HG02884 (cell line): ENCODE measurements around the gene SLA2.
A peak's percentile ranks its signal among the peaks of the same experiment; 100 is the strongest.
"Not testable (repeated sequence)": the region's sequence is repeated elsewhere in the genome, so short reads cannot be mapped to it uniquely, and the experiment has no call there.

Source experiments
- ATAC-seq: cut with Tn5 transposase; IDR thresholded peaks from one replicate; pipeline ENCODE4 v1.9.1; 2021; ENCODE audit warnings: mild to moderate bottlenecking, moderate library complexity; ENCODE audit not compliant: unreplicated experiment

Gene SLA2

DNA sequence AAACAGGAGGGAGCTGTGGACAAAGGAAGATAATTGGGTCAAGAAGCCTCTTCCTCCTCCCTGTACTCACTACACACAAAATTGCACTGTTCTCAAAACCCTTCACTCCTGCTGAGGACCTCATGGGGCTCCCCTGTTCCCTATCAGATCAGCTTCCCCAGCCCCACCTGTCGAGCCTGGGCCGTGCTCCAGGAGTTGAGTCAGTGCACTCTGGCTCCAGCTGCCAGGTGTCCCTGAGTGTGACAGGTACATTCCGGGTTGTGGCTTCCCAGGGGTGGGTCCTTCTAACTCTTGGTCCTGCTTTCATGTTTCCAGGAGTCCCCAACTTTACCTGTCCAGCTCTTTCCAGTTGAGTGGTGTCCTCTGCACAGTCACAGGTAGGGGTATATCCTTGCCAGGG is 32.0 kb downstream of the SLA2 start:
- no peak for ATAC-seq

DNA sequence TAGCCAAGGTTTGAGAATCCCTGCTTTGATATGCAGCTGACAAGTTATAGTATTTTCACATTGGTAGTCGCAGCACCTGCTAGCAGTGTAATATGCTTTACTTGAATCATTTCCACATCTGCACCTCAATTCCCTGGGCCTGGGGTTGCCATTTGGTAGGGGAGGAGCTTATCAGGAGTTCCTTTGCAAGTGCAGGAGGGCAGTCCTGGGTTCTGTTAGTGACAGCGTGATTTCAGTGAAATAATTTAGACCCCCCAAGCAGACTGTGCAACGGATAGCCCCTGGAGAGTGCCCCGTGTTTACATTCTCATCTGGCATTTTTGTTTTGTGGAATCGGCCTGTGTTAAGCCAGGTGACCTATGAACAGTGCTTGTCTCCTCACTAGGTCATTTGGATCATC is 34.4 kb downstream of the SLA2 start:
- no peak for ATAC-seq

DNA sequence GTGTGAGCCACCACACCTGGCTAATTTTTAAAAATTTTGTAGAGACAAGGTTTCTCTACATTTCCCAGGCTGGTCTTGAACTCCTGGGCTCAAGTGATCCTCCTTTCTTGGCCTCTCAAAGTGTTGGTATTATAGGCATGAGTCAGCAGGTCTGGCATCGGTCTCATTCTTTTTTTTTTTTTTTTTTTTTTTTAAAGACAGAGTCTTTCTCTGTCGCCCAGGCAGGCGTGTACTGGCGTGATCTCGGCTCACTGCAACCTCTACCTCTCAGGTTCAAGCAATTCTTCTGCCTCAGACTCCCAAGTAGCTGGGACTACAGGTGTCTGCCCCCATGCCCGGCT is 37.6 kb downstream of the SLA2 start:
- not testable (repeated sequence) for ATAC-seq

DNA sequence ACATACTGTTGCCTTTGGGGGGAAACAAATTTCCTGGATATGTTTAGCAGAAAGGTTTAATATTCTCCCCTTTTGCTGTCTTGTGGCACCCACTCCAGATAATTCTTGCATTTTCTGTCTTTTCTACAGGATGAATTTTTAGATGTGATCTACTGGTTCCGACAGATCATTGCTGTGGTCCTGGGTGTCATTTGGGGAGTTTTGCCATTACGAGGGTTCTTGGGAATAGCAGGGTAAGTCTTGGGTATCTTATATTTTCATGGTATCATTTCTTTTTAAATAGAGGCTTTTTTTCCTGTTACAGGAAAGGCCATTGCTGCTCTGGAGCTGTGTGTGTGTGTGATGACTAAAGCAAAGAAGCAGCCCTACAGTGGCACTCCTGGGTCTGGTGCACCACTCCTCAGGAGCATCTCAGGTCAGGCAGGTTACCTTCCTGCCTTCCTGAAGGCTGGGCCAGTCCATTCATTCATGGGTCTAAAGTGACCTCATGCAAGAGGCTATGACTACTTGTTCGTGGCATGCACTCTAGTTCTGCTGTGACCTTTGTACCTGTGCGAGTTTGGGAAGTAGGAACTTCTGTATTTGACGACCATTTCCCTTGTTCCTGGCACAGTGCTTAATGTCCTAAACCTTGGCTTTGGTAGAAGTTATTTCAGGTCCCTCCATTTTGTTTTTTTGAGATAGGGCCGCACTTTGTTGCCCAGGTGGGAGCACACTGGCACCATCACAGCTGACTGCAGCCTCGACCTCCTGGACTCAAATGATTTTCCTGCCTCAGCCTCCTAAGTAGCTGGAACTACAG is 38.2 kb downstream of the SLA2 start:
- no peak for ATAC-seq

DNA sequence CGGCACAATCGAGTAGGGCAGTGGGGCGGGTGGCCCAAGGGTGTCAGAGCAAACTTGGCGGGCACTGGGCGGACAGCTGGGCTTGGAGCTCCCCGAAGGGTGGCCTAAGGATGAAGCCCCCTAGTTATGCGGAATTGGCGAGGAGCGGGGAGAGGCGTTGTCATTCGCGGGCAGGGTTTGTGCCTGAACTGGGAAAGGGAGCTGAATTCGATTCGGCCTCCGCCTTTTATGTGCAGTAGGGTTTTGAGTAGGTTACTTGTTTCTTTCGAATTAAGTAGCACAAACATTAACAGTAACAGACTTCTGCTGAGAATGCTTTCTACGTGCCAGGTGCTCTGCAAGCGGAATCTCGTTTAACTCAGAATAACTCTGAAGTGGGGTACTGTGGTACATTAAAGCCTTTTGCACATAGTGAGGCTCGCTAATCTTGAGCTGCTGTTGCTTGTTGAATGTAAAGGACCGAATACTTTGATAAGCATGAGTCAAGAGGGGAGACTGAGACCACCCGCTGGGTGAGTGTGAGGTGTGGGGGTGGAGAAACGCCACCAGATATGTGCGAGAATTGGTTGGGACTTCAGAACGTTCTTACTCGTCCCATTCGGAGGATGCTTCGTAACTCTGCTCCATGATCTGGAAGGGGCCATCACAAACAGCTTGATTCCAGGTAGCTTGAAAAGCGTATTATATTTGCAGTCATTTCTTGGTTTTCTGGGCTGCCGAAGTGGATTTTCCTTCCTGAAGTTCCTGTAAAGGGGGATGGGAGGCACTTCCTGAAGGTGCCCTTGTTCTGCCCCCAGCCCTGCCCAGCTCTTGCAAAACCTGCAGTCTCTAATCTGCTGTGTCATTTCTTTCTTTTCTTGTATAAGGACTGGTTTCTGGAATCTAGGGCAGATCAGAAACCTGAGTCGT is 39.6 kb downstream of the SLA2 start:
- ATAC-seq: no peak

DNA sequence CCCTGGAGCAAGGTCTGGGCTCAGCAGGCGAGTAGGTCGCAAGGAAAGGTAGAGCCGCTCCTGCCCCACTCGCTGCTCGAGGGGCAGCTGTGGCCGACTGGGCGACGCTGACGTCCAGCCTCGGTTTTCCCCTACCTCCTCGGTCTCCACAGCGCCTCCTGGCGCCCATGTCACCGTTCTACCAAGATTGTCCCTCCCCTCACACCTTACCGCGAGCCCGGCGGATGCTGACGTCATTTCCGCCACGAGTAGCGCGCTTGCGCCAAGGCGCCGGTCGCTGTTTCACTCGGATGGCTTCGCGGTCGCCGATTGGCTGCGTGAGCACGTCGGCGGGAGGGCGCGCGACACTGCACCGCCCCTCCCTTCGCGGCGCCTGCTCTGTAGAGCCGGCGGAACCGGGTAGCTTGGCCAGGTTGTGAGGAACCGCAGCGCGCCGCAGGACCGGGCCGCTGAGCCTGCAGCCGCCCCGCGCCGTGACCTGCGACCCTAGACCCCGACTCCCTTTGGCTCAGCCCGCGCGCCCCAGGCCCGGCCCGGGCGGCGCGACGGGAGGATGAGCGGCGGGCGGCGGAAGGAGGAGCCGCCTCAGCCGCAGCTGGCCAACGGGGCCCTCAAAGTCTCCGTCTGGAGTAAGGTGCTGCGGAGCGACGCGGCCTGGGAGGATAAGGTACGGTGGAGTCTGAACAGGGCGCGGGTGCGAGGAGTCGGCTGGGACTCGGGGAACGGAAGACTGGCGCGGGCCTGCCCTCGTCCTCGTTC is 40.4 kb downstream of the SLA2 start, which contains the start of gene RAB5IF:
Gene RAB5IF (plus strand): TSS at position 381 of the 759 bp plus-strand sequence. CDS start 173 bp downstream, at position 554.
- ATAC-seq: peak; percentile 84

DNA sequence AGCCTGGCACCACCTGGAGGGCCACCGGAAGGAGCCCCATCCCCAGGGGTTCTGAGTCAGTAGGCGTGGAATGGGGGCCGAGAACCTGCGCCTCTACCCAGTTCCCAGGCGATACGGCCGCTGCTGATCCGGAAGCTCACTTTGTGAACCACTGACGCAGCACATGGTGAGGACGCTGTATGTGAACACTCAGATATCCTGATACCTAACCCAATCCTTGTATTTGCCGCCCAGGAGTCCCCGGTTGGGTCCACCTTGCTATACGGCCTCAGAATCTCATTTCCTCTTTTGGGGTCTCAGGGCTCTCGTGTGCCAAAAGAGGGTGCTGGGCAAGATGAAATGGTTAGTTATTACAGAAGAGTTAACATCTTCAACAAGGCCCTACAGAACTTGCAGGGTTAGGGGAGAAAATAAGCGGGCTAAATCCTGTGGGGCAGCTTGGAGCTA is 41.0 kb downstream of the SLA2 start:
- ATAC-seq: peak; percentile 27

DNA sequence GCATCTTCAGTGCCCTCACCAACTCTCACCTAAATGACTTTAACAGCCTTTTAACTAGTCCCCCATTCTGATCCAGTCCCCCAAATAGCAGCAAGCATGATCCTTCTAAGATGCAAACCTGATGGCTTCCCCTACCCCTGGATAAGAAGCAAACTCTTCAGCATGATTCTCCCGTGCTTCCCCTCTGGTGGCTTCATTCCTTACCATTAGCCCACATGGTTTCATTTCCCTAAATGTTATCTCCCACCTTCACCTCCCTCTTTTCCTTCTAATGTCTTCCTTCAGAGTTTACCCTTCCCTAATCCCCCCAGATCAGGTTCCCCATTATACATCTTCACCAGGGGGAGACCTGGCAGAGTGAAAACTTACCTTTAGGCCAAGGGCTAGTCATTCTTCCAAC is 44.5 kb downstream of the SLA2 start:
- no peak for ATAC-seq

DNA sequence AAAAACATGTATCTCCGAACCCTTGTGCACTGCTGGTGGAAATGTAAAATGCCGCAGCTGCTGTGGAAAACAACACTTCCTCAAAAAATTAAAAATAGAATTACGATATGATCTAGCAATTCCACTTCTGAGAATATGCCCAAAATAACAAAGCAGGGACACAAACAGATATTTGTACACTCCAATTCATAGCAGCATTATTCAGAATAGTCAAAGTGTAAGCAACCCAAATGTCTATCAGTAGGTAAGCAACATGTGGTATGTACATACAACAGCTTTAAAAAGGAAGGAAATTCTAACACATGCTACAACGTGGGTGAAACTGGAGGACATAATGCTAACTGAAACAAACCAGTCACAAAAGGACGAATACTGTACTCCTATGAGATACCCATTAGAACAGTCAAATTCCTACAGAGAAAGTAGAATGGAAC is 46.1 kb downstream of the SLA2 start:
- ATAC-seq: no peak

DNA sequence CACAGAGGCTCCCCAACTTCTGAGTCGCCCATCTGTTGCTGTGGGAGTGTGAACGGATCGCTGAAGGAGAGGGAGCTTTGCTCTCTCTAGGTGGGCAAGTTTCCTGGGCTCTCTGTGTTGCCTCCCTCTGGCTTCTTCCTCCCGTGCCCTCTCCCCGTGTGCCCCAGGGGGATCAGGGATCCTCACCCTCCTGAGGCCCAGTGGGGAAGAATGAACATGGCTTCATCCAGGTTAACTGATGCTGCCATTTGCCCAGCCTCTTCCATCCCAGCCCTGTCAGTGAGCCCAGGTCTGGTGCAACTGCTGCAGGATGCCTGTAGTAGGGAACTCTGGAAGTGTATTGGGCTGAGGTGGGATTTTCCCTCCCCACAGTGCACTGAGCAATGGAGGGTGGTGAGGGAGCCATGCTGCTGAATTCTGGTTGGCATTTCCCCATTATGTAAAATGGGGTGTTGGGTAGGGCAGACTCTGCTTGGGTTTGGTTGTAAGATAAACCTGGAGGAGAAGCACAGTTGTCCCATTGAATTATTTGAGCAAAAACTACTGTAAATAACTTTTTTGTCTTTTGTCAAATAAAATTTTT is 52.6 kb downstream of the SLA2 start:
- ATAC-seq: no peak

DNA sequence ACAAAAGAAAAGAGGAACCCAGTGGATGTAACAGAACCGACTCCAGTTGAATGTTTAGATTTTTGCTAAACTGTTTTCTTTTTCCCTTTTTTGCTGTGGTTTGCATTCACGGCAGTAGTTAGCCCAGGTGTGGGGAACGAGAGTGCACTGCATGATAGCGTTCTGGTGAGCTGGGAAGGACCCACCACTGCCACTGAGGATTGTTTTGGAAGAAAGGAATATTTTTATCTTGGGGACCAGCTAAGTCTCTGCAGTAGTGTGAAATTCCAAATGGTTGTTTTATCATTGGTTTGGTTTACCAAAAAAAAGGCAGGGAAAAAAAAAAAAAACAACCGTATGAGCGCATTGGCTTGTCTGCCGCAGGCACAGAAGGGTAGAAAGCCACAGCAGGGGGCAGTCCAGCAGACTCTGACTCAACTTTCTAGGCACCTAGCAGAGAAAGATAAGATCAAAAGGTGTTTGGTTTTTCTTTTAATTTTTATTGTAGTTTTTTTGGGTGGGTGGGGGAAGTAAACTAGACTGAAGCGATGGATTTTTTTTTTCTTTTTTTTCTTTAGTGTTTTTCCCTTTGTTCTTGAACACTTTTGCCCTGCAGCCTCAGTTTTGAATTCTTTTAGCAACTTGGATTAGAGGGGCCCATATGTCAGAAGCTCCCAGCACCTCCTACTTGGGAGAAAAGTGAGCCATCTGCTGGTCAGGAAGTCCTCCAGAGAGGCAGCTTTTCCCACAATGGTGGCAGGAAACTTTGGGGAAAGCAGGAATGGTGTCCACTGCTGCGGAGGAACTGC is 53.9 kb downstream of the SLA2 start:
- no peak for ATAC-seq

DNA sequence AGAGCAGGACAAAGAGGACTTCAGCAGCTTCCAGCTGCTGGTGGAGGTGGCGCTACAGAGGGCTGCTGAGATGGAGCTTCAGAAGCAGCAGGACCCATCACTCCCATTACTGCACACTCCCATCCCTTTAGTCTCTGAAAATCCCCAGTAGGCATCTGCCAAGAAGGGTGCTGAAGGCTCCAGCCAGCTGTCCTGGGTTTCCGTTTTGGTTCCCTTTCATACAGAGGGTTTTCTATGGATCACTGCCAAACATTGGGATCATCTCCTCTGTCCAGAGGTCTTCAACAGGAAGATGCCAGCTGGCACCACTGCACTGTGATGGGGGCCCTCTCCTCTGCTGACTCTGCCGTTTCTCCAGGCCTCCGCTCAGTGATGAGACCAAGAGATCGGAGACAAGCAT is 54.7 kb downstream of the SLA2 start:
- ATAC-seq: no peak

DNA sequence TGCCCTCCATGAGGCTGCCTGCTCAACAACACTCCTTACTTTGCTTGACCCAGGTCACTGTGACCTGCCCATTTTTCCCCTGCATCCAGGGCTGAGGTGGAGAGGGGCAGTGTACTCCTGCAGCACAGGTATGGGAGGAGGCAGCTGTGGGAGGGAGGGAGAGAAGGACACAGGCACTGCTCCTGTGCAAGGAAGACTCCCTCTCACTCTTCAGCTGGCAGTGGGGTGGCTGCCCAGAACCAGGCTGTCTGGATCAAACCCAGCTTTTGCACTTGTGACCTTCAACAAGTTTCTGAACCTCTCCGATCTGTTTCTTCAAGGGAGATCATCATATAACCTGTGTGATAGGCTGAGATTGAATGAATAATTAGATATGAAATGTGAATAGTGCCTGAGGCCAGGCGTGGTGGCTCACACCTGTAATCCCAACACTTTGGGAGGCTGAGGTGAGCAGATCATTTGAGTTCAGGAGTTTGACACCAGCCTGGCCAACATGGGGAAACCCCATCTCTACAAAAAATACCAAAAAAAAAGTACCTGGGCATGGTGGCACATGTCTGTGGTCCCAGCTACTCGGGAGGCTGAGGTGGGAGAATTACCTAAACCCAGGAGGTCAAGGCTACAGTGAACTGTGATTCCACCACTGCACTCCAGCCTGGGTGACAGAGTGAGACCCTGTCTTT is 58.5 kb downstream of the SLA2 start:
- ATAC-seq: no peak

DNA sequence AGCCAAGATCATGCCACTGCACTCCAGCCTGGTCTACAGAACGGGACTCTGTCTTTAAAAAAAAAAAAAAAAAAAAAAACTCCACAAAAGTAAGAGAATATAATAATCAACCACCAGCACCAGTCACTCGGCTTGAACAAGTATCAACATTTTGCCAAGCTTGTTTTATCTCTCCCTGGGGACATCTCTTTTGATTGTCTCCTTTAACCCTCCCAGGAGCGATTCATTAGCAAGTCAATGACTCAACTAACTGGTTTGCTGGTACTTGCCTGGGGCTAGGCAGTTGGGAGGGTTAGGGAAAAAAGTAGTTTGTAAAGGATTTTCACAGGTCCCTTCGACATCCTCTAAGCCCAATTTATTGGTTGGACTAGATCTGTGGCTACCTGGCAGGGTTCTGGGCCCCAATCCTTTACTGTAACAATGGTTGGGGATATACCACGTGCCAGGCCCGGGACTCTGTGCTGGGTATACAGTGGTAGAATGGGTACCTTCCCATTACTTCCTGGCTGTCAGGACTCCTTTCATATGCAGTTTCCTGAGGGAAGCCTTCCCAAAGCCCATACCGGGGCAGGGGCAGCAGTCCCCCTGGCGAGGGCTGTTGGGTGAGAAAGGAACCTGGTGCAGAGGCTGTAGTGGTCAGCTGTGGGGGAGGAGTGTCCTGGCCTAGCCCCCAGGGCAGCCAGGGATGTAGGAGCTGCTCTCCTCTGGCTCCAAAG is 60.4 kb downstream of the SLA2 start:
- ATAC-seq: no peak

DNA sequence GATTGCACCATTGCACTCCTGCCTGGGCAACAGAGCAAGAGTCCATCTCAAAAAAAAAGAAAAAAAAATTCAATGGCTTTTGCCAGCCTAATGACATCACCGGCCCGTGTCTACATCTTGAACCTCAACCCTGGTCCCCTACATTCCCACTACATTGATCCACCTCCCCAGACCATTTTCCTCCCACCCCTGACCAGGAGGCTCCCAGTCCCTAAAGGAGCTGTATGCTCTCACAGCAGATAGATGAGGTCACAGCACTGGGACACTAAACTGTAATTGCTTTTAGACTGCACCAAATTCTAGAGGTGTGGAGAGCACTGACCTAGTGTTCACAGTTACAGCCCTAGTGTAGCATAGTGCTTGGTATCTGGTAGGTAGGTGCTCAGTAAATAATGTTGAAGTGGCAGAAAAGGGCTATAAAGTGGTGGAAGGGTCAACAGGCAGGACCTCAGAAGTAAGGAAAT is 61.9 kb downstream of the SLA2 start:
- ATAC-seq: no peak

DNA sequence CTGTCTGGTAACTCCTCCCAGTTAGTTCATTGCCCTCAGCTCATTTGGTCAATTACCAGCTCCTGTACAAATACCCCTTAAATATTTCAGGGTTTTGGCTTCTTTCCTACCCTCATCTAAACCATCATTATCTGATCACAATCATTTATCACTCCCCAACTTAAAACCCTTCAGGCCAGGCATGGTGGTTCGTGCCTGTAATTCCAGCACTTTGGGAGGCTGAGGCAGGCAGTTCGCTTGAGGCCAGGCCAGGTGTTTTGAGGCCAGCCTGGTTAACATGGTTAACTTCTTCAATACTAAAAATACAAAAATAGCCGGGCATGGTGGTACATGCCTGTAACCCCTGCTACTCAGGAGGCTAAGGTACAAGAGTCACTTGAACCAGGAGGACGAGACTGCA is 63.2 kb downstream of the SLA2 start:
- ATAC-seq: no peak

DNA sequence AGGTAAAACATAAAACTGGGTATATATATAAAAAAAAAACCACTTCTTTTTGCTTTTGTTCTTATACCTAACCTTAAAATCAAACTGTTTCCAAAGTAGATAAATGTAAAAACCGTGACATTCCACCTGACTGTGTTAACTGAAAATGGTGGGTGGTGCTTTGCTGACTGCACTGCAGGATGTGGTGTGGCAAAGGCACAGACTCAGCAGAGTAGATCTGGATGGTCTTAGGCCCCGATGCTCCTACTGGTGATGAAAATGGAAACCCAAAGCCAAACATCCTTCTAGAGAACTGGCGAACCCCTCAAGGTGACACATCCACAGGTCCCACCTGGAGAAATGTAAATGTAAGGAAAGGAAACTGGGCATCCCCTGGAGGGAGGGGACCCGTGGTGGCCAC is 63.7 kb downstream of the SLA2 start:
- ATAC-seq: no peak

DNA sequence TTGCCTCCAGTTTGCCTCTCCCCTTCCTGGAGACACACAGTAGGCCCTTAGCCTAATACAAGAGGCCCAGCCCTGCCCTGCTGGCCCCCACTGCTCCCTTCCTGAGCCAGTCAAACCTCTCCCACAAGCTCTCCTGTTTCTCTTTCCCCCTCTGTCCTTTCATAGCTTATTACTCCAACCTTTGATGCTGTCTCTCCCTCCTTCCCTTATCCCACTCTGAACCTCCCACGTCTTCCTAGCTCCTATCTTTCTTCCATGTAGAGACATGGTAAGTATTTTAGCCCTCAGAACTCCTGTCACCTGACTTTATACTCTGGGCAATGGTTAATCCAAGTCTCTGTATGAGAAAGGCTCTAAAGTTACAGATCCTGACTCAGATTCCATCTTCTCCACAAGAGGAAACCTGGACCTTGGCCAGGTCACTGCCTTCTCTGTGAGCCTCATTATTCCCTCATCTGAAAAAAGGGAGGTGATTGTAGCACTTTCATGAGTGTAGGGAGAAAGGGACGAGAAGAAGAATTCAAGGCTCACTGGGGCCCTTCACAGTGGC is 65.9 kb downstream of the SLA2 start:
- ATAC-seq: no peak
